Measurements from ENCODE around the gene SSTR5. TPM values are rescaled to one million over a fixed set of nuclear protein-coding genes. Genes with fewer than 3 reads are reported as not detected.

The SSTR5 gene
- total RNA-seq: not detected in 2 replicates

GRCh38 chr16:1072526-1073261 lies at the start of gene SSTR5:
Gene SSTR5 (plus strand): TSS chr16:1072747. CDS start chr16:1078869, 6,122 bp downstream.

GRCh38 chr16:1096169-1097082 lies 23.9 kb downstream of the SSTR5 start, which contains the start of gene C1QTNF8:
Gene C1QTNF8 (minus strand): TSS chr16:1096244. CDS start chr16:1094922, 1,322 bp downstream.

Other genes starting within 250 kb of the SSTR5 start
- gene LMF1, start 101.8 kb upstream of the SSTR5 start, total RNA-seq: 26.4 and 41.9 TPM in 2 replicates
- 1.1 and 1.4 TPM in 2 replicates for gene SOX8, start 91.0 kb upstream of the SSTR5 start, total RNA-seq
- not detected in 2 replicates for gene C1QTNF8, start 23.5 kb downstream of the SSTR5 start, total RNA-seq
- 1.6 and 3.3 TPM in 2 replicates for gene CACNA1H, start 80.4 kb downstream of the SSTR5 start, total RNA-seq
- 0.15 TPM in 1 of 2 replicates, not detected in the other for gene TPSG1, start 152.5 kb downstream of the SSTR5 start, total RNA-seq
- gene TPSB2, start 157.4 kb downstream of the SSTR5 start, total RNA-seq: not detected in 2 replicates
- gene TPSAB1, start 168.0 kb downstream of the SSTR5 start, total RNA-seq: not detected in 2 replicates
- not detected in 2 replicates for gene TPSD1, start 183.3 kb downstream of the SSTR5 start, total RNA-seq
- gene UBE2I, start 236.9 kb downstream of the SSTR5 start, total RNA-seq: 66.5 and 79.5 TPM in 2 replicates